ENCODE data around the gene CTDP1.

CTDP1 gene

DNA sequence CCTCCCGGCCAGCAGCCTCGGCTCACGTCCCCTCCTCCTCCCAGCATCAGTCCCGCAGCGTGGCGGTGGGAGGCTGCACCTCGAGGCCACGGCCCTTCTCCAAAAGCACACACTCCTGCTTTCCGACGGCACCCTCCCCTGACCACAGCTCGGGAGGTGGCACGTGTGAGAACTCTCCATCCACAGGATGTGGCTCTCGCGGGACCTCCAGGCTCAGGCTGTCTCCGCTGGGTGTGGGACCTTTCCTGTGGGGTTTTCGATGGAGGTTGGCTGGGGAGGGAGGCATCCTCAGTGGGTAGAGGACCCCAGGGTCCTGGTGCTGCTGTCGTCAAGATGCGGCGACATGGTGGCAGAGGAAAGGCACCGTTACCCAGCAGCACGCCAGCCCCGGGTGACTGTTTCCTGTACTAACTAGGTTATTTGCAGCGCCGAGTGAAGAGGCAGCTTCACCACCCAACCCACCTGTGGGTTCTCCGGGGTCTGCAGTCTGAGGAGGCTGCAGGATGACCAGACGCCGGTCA lies 75.3 kb downstream of the CTDP1 start:
- no peaks in the 10 kb centered on the region for H3K27me3 ChIP-seq (ENCODE audit: control insufficient read depth in 2 of 2, insufficient read depth in 2 of 2, low read length in 2 of 2)
- H3K4me3 ChIP-seq (ENCODE audit: low read length in 2 of 2): no peak overlapping the region
- H3K9me3 ChIP-seq (ENCODE audit: control insufficient read depth in 2 of 2, low read length in 2 of 2): no peaks in the 10 kb centered on the region
- no peak overlapping the region for H3K9ac ChIP-seq (ENCODE audit: low read depth in 1 of 2, low read length in 2 of 2)
- H3K27ac ChIP-seq (ENCODE audit: low read depth in 2 of 2, low read length in 2 of 2): no peak overlapping the region
- peaks cover 11 to 13% of the 10 kb centered on the region in 2 donors for H3K4me1 ChIP-seq (ENCODE audit: control insufficient read depth in 2 of 2, insufficient read depth in 2 of 2, low read length in 2 of 2)
- H3K36me3 ChIP-seq (ENCODE audit: control insufficient read depth in 2 of 2, insufficient read depth in 2 of 2, low read length in 2 of 2): peaks cover 27 to 32% of the 10 kb centered on the region in 2 donors

DNA sequence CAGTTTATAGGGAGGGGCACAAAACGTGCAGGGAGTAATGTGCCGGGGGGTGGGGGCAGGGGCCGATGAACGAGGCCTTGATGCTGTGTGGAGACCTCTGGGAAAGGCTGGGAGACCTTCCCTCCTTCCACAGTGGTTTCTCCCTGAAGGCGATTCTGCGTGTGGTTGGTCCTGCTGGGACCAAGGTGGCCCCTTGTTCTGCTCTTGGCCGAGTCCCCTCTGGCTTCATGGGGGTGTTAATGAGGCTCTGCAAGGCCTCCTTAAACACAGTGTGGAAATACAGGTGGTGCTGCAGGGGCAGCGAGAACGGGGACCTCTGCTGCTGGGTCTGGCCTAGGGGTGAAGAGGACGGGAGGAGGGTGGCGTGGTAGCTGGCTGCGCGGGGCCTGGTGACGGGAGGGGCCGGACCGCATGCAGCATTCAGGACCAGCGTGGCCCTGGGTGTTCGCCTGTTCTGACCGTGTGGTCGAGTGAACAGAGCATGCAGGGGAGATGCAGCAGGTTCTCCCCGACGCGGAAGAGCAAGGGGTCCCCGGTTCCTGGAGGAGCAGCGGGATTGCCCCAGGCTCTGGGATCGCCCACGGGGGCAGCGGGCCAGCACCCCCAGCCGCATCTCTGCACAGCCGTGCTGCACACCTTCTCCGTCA lies 76.0 kb downstream of the CTDP1 start:
- Histone ChIP-seq H3K27ac (ENCODE audit: low read depth in 2 of 2, low read length in 2 of 2) (no peak overlapping the region), H3K9ac (ENCODE audit: low read depth in 1 of 2, low read length in 2 of 2) (no peak overlapping the region), H3K27me3 (ENCODE audit: control insufficient read depth in 2 of 2, insufficient read depth in 2 of 2, low read length in 2 of 2) (no peaks in the 10 kb centered on the region), H3K9me3 (ENCODE audit: control insufficient read depth in 2 of 2, low read length in 2 of 2) (no peaks in the 10 kb centered on the region), H3K36me3 (ENCODE audit: control insufficient read depth in 2 of 2, insufficient read depth in 2 of 2, low read length in 2 of 2) (peaks cover 25 to 32% of the 10 kb centered on the region in 2 donors), H3K4me1 (ENCODE audit: control insufficient read depth in 2 of 2, insufficient read depth in 2 of 2, low read length in 2 of 2) (peaks cover 11 to 13% of the 10 kb centered on the region in 2 donors), H3K4me3 (ENCODE audit: low read length in 2 of 2) (no peak overlapping the region)

DNA sequence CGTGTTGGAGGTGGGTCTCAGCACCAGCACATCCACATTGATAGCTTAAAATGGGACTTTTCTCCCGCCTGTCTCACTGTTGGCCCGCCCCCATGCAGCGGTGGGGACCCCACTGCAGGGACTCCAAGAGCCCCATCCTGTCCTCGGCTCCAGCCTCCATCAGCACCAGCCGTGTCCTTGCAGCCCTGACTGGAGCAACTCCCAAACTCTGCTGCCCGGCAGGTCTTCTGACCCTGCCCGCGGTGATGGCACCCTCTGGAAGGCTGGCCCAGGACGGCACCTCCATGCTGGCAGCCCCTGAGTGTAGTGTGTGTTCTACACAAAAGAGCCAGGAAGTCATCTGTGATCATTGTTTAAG lies 76.5 kb downstream of the CTDP1 start:
- no peak overlapping the region for H3K9ac ChIP-seq (ENCODE audit: low read depth in 1 of 2, low read length in 2 of 2)
- peaks cover 11 to 13% of the 10 kb centered on the region in 2 donors for H3K4me1 ChIP-seq (ENCODE audit: control insufficient read depth in 2 of 2, insufficient read depth in 2 of 2, low read length in 2 of 2)
- no peak overlapping the region for H3K4me3 ChIP-seq (ENCODE audit: low read length in 2 of 2)
- H3K27ac ChIP-seq (ENCODE audit: low read depth in 2 of 2, low read length in 2 of 2): no peak overlapping the region
- H3K36me3 ChIP-seq (ENCODE audit: control insufficient read depth in 2 of 2, insufficient read depth in 2 of 2, low read length in 2 of 2): peaks cover 25 to 32% of the 10 kb centered on the region in 2 donors
- no peaks in the 10 kb centered on the region for H3K9me3 ChIP-seq (ENCODE audit: control insufficient read depth in 2 of 2, low read length in 2 of 2)
- H3K27me3 ChIP-seq (ENCODE audit: control insufficient read depth in 2 of 2, insufficient read depth in 2 of 2, low read length in 2 of 2): no peaks in the 10 kb centered on the region

DNA sequence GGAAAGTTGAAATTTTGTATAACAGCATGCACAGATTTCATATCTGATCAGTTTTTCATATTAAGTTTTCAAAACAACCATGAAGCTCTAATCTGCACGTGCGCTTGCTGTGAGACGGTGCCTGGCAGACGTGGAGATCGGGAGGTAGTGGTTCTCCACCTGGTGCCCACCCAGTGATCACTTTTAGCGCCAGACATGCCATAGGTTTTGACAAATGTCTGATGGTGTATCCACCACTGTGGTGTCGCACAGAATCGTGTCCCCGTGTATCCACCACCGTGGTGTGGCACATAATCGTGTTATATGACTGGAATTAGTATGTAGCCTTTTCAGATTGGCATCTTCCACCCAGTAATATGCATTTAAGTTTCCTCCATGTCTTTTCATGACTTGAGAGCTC lies 77.2 kb downstream of the CTDP1 start:
- peaks cover 25 to 32% of the 10 kb centered on the region in 2 donors for H3K36me3 ChIP-seq (ENCODE audit: control insufficient read depth in 2 of 2, insufficient read depth in 2 of 2, low read length in 2 of 2)
- H3K27me3 ChIP-seq (ENCODE audit: control insufficient read depth in 2 of 2, insufficient read depth in 2 of 2, low read length in 2 of 2): no peaks in the 10 kb centered on the region
- no peak overlapping the region for H3K9ac ChIP-seq (ENCODE audit: low read depth in 1 of 2, low read length in 2 of 2)
- H3K4me1 ChIP-seq (ENCODE audit: control insufficient read depth in 2 of 2, insufficient read depth in 2 of 2, low read length in 2 of 2): peaks cover 5 to 9% of the 10 kb centered on the region in 2 donors
- no peaks in the 10 kb centered on the region for H3K9me3 ChIP-seq (ENCODE audit: control insufficient read depth in 2 of 2, low read length in 2 of 2)
- H3K4me3 ChIP-seq (ENCODE audit: low read length in 2 of 2): no peak overlapping the region
- H3K27ac ChIP-seq (ENCODE audit: low read depth in 2 of 2, low read length in 2 of 2): no peak overlapping the region

DNA sequence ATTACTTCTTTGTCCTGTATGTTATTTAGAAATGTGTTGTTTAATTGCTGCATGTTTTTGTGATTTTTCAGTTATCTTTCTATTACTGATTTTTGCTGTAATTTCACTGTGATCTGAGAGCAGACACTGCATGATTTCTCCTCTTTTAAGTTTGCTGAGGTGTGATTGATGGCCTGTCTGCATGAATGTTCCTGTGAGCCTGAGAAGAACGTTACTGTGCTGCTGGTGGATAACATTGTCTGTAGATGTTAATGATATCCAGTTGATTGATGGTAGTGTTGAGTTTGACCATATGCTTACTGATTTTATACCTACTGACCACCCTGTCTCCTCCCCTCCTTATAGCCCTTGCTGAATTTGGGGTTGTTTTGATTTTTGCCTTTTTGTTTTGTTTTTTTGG lies 80.7 kb downstream of the CTDP1 start:
- Histone ChIP-seq H3K9ac (ENCODE audit: low read depth in 1 of 2, low read length in 2 of 2) (no peak overlapping the region), H3K4me1 (ENCODE audit: control insufficient read depth in 2 of 2, insufficient read depth in 2 of 2, low read length in 2 of 2) (no peaks in the 10 kb centered on the region), H3K36me3 (ENCODE audit: control insufficient read depth in 2 of 2, insufficient read depth in 2 of 2, low read length in 2 of 2) (peaks cover 6 to 9% of the 10 kb centered on the region in 2 donors), H3K27me3 (ENCODE audit: control insufficient read depth in 2 of 2, insufficient read depth in 2 of 2, low read length in 2 of 2) (no peaks in the 10 kb centered on the region), H3K27ac (ENCODE audit: low read depth in 2 of 2, low read length in 2 of 2) (no peak overlapping the region), H3K9me3 (ENCODE audit: control insufficient read depth in 2 of 2, low read length in 2 of 2) (no peaks in the 10 kb centered on the region), H3K4me3 (ENCODE audit: low read length in 2 of 2) (no peak overlapping the region)

DNA sequence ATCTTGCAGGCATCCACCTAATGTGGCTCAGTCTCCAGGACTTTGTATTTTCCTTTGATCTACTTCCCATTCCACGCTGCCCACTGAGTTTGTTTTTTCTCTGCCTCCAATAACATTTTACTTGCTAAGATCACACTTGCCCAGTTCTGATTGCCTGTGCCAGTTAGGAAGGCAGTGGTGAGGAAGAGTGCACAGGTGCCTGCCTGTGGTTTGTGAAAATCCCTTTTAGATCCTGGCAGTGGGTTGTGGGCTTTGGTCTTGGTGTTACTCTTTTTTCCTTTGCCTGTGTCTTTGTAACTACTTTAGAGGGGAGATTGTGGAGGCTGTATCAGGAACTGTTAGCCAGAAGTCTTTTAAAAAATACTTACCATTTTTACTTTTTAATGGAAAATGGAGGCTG lies 81.3 kb downstream of the CTDP1 start:
- no peak overlapping the region for H3K9ac ChIP-seq (ENCODE audit: low read depth in 1 of 2, low read length in 2 of 2)
- H3K9me3 ChIP-seq (ENCODE audit: control insufficient read depth in 2 of 2, low read length in 2 of 2): no peaks in the 10 kb centered on the region
- H3K27me3 ChIP-seq (ENCODE audit: control insufficient read depth in 2 of 2, insufficient read depth in 2 of 2, low read length in 2 of 2): no peaks in the 10 kb centered on the region
- H3K4me3 ChIP-seq (ENCODE audit: low read length in 2 of 2): no peak overlapping the region
- no peak overlapping the region for H3K27ac ChIP-seq (ENCODE audit: low read depth in 2 of 2, low read length in 2 of 2)
- peaks cover 4 to 5% of the 10 kb centered on the region in 2 donors for H3K36me3 ChIP-seq (ENCODE audit: control insufficient read depth in 2 of 2, insufficient read depth in 2 of 2, low read length in 2 of 2)
- no peaks in the 10 kb centered on the region for H3K4me1 ChIP-seq (ENCODE audit: control insufficient read depth in 2 of 2, insufficient read depth in 2 of 2, low read length in 2 of 2)

DNA sequence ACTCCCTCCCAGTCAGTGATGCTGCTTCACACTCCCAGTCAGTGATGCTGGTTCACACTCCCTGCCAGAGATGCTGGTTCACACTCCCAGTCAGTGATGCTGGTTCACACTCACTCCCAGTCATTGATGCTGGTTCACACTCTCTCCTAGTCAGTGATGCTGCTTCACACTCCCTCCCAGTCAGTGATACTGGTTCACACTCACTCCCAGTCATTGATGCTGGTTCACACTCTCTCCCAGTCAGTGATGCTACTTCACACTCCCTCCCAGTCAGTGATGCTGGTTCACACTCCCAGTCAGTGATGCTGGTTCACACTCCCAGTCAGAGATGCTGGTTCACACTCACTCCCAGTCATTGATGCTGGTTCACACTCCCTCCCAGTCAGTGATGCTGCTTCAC lies 83.8 kb downstream of the CTDP1 start:
- Histone ChIP-seq H3K27me3 (ENCODE audit: control insufficient read depth in 2 of 2, insufficient read depth in 2 of 2, low read length in 2 of 2) (peaks cover 0 to 2% of the 10 kb centered on the region in 2 donors), H3K4me1 (ENCODE audit: control insufficient read depth in 2 of 2, insufficient read depth in 2 of 2, low read length in 2 of 2) (no peaks in the 10 kb centered on the region), H3K9ac (ENCODE audit: low read depth in 1 of 2, low read length in 2 of 2) (no peak overlapping the region), H3K9me3 (ENCODE audit: control insufficient read depth in 2 of 2, low read length in 2 of 2) (no peaks in the 10 kb centered on the region), H3K36me3 (ENCODE audit: control insufficient read depth in 2 of 2, insufficient read depth in 2 of 2, low read length in 2 of 2) (no peaks in the 10 kb centered on the region), H3K27ac (ENCODE audit: low read depth in 2 of 2, low read length in 2 of 2) (no peak overlapping the region), H3K4me3 (ENCODE audit: low read length in 2 of 2) (no peak overlapping the region)

DNA sequence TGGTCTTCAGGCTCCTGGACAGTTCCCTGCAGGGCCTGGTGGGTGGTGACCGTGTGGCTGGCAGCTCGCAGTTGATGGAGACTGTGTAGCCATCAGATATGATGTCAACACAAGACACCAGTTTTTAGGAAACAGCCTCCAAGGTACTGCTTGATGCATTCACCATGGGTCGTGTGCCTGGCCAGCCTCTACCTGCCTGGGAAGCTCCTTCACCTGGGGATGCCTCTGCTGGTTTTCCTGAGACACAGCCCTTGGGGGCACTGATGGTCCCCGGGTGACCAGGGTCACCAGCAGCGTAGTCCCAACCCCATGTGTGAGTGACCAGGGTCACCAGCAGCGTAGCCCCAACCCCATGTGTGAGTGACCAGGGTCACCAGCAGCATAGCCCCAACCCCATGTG lies 84.5 kb downstream of the CTDP1 start:
- Histone ChIP-seq H3K27ac (ENCODE audit: low read depth in 2 of 2, low read length in 2 of 2) (no peak overlapping the region), H3K4me1 (ENCODE audit: control insufficient read depth in 2 of 2, insufficient read depth in 2 of 2, low read length in 2 of 2) (no peaks in the 10 kb centered on the region), H3K9me3 (ENCODE audit: control insufficient read depth in 2 of 2, low read length in 2 of 2) (no peaks in the 10 kb centered on the region), H3K27me3 (ENCODE audit: control insufficient read depth in 2 of 2, insufficient read depth in 2 of 2, low read length in 2 of 2) (peaks cover 0 to 2% of the 10 kb centered on the region in 2 donors), H3K36me3 (ENCODE audit: control insufficient read depth in 2 of 2, insufficient read depth in 2 of 2, low read length in 2 of 2) (no peaks in the 10 kb centered on the region), H3K9ac (ENCODE audit: low read depth in 1 of 2, low read length in 2 of 2) (no peak overlapping the region), H3K4me3 (ENCODE audit: low read length in 2 of 2) (no peak overlapping the region)

DNA sequence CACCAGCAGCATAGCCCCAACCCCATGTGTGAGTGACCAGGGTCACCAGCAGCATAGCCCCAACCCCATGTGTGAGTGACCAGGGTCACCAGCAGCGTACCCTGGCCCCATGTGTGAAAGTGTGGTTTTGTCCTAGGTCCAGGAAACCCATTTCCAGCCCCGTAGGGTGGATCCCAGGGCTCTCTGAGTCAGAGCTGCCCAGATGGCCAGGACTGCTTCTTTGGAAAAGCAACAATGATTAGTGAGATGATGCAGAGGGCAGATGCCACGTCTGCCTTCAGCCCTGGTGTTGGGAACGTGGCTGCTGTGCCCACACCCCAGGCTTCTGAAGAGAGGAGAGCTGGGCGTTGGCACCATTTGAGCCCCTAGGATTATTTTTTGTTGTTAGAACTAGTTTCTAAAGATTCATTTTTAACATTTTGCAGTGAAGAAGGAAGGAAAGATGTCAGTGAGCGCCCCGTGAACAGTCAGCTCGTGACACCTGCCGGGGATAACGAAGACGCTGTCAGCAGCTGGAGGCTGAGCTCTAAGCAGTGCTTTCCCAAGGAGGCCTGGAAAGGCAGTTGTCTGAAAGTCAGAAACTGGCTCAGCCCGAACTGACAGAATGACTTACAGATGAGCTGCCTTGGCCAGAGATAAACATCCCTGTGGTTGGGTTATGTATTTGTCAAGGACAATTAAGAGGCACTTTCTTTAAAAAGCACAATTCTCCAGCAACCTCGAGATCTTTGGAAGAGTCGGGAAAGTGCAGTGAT lies 86.1 kb downstream of the CTDP1 start:
- Histone ChIP-seq H3K27me3 (ENCODE audit: control insufficient read depth in 2 of 2, insufficient read depth in 2 of 2, low read length in 2 of 2) (peaks cover 0 to 2% of the 10 kb centered on the region in 2 donors), H3K27ac (ENCODE audit: low read depth in 2 of 2, low read length in 2 of 2) (no peak overlapping the region), H3K9ac (ENCODE audit: low read depth in 1 of 2, low read length in 2 of 2) (no peak overlapping the region), H3K36me3 (ENCODE audit: control insufficient read depth in 2 of 2, insufficient read depth in 2 of 2, low read length in 2 of 2) (no peaks in the 10 kb centered on the region), H3K4me1 (ENCODE audit: control insufficient read depth in 2 of 2, insufficient read depth in 2 of 2, low read length in 2 of 2) (no peaks in the 10 kb centered on the region), H3K4me3 (ENCODE audit: low read length in 2 of 2) (no peak overlapping the region), H3K9me3 (ENCODE audit: control insufficient read depth in 2 of 2, low read length in 2 of 2) (no peaks in the 10 kb centered on the region)

DNA sequence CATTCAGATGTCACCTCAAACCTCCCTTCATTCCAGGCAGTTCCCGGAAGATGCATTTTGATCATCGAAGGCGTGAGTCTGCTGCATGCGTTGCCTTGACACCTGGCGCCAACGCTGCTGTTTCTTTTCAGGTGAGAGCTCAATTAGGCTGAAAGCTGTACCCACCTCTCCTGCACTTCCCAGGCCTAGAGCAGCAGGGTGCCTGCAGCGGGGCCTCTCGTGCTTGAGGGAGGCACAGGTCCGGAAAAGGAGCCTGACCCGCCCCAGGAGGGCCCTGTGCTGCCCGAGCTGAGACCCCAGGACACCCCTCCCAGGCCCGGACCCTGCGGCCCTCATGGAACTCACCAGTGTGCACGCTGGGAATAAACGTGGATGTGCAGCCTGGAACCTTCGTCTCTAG lies 86.7 kb downstream of the CTDP1 start:
- Histone ChIP-seq H3K36me3 (ENCODE audit: control insufficient read depth in 2 of 2, insufficient read depth in 2 of 2, low read length in 2 of 2) (no peaks in the 10 kb centered on the region), H3K9ac (ENCODE audit: low read depth in 1 of 2, low read length in 2 of 2) (no peak overlapping the region)

More for the DNA sequence above, 86.7 kb downstream of the CTDP1 start:
- Histone ChIP-seq H3K27ac (ENCODE audit: low read depth in 2 of 2, low read length in 2 of 2) (no peak overlapping the region), H3K27me3 (ENCODE audit: control insufficient read depth in 2 of 2, insufficient read depth in 2 of 2, low read length in 2 of 2) (peaks cover 0 to 2% of the 10 kb centered on the region in 2 donors), H3K4me1 (ENCODE audit: control insufficient read depth in 2 of 2, insufficient read depth in 2 of 2, low read length in 2 of 2) (no peaks in the 10 kb centered on the region), H3K9me3 (ENCODE audit: control insufficient read depth in 2 of 2, low read length in 2 of 2) (no peaks in the 10 kb centered on the region), H3K4me3 (ENCODE audit: low read length in 2 of 2) (no peak overlapping the region)

All from mucosa of rectum (tissue), 2 donors.